Head of caudate nucleus (tissue), 42 donors: ENCODE data around the gene FILIP1L.

Source experiments
- DNase-seq, 42 donors: peaks; one replicate each; pipeline versions ENCODE4 v3.0.0 to v3.0.0-alpha.2; 2020 to 2021; ENCODE audit warnings: mixed read lengths in 7 of 42
- intact Hi-C: fragments of 100-400 bp; cut with DNase I; formaldehyde crosslinking; loops from one replicate; pipeline ENCODE4 v1.15.0; 2022

The FILIP1L gene

DNA sequence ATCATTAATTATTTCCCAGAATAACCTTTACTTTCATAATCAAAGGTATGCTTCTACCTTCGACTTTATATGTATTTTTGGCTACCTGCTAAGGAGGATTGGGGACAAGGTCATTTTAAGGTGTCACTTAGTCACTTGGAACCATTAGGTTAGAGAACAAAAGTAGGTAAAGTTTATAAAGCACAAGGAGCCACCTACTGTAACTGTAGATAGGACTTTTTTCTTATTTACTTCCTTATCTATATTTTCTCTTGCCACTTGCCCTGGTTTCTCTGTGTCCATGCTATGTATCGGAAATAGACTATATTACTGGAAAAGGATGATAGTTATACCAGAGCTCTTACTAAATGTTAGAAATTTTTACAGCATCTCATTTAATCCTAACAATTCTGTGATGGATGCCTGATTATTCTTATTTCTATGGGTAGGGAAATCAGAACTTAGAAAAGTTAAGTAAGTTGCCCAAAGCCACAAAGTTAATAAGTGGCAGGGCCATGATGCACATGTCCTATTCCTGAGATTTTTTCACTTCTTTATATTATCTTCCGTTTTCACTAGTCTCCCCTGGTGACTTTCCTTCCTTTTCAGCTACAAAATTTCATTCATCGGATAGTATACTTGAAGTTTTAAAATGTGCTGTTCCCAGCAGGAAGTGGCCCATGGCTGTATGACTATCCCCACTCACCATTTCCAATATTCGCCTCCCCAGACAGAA, 164.2 kb downstream of the FILIP1L start:
- DNase-seq: no peak
- intact Hi-C loops: no loop called here

DNA sequence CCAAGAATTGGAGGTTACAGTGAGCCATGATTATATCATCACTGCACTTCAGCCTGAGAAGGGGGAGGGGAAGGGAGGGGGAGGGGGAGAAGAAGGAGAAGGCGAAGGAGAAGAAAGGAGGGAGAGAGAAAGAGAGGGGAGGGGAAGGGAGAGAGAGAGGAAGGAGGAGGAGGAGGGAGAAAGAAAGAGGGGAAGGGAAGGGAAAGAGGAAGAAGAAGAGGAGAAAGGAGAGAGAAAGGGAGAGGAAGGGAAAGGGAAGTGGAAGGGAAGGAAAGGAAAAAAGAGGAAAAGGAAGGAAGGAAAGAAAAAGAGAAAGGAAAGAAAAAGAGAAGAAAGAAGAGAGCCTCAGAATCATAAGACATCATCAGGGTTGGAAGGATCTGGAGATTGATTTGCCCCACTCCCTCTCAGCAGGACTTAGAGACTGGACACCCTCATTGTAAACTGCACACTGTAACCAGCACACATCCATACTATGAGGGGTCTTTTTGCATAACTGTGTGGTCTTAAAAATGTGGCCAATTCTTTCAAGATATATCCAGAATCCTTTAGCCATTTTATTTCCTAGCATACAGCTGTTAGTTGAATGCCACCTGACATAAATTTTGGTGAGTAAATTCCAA, 165.7 kb downstream of the FILIP1L start:
- intact Hi-C loops: no loop called here
- DNase-seq: no peak

- intact Hi-C loops: no loop called here
- DNase-seq: no peak
Observed at GRCh38 chr3:99947356-99947755, 166.9 kb downstream of the FILIP1L start.

DNA sequence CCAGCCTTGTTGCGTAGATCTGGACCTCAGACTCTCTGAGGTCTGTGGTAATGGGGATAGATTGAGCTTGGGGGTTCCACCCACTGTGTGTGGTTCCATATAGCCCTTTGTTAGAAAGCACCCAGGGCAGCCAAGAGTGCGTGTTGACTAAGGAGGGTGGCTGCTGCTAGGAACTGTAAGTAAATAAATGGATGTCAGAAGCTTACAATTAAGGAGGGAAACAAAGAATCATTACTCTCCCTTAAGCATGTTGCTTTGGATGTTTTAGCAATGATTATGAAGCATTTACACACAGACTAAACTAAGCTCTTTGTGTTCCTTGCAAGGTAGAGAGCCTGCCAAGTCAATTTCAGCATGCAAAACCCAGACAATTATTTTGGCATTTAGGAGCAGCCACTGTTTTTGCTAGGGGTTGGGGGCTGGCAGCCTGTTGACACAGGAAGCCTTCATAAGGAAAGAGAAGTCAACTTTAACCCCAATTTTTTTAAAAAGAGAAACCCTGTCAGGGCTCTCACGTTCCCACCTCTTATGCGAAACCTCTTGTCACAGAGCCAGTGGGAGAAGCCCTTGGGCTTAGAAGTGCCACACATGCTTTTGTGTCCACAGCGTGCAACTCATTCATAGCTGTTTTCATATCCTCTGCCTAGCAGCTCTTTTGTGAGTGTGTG, 168.8 kb downstream of the FILIP1L start:
- intact Hi-C loops: no loop called here
- DNase-seq: no peak

GRCh38 chr3:99943931-99944761, 170.2 kb downstream of the FILIP1L start:
- intact Hi-C loops: no loop called here
- no peak for DNase-seq

- intact Hi-C loops: no loop called here
- DNase-seq: no peak
Observed at GRCh38 chr3:99941211-99941610, 173.1 kb downstream of the FILIP1L start.

GRCh38 chr3:99940350-99940749, 174.0 kb downstream of the FILIP1L start:
- intact Hi-C loops: no loop called here
- DNase-seq: no peak

- intact Hi-C loops: no loop called here
- DNase-seq: no peak
Observed at GRCh38 chr3:99939876-99940275, 174.4 kb downstream of the FILIP1L start.

GRCh38 chr3:99938270-99938911, 175.9 kb downstream of the FILIP1L start:
- DNase-seq: no peak
- intact Hi-C loops: no loop called here

DNA sequence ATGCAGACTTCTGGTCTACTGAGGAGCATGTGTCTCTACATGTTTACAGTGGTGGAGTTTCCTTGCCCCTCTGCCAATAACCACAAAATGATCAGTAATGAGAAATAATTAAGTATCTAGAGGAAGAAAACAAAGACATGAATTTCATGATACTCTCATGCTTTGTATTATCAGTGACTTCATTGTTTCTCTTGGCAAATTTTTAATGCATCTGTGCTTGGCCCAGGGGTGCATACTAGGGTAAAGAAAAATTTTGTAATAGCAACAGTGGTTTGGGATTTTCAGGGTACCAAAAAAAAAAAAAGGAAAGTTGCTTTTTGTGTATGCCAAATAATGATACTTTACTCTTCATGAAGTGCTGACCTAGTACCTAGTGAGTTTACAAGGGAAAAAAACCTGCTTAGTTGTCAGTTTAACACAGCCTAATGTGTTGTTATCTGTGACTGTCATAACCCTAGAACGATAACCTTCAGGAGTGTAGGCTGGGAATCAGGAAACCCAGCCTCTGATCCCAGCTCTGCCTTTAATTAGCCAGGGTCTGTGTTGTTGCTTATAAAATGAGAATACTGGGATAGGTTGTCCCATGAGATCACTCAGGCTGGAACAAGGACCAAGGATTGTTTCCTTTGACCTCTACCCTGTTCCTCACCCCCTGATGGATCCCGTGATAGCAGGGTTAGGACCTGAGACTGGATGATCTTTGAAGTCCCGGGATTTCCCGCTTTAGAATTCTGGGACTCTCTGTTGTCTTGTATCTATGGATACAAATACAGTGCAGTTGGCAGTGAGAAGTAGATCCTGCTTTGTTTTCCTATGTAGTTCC, 179.1 kb downstream of the FILIP1L start:
- DNase-seq: no peak
- intact Hi-C loops: no loop called here

DNA sequence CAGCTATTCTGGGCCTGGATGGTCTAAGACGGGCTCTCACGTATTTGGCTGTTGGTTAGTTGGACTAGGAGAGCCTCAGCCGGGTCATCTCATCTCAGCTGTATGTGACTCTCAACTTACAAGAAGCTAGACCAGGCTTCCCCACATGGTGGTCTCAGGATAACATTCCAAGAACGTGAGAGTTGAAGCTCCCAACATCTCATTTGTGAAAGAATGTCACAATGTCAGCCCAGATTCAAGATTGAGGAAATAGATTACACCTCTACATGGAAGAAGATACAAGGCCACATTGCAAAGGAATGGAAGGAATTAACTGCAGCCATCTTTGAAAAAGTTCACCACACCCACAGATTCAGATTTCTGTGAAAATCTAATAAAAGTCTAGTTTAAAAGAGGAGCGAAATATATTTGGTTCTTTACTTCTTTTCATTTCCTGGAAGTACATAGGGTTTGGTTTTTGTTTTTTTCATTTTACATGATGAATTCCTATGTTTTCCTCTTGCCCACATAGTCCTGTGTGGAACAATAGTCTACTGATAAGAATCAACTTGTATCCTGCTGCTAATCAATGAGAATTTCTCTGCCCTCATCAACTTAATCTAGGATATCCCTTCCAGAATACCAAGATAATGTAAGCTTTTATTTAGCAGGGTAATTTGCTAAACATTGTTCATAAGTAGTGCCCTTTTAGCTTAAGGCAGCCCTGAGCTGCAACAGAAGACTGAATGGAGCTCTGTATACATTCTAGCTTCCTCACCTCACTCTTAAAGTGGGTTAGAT, 180.1 kb downstream of the FILIP1L start:
- intact Hi-C loops: no loop called here
- DNase-seq: no peak

DNA sequence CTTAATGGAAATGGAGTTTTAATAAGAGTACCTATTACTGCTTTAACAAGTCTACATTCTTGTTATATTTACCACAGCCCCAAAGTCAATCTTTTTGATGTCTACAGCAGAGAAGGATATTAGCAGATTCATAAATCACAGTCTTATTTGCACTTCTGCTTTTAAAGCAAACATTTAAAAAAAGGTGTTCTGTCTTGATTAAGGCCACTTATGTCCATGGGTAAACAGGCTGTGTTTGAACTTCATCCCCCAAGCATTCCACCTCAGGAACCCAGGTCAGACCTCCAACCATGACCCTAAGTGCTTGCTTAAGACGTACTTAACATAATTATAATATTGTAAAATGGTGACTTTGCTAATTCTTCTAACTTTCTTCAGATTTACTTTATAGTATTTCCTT, 183.2 kb downstream of the FILIP1L start:
- DNase-seq: no peak
- intact Hi-C loops: no loop called here

GRCh38 chr3:99929745-99930139, 184.6 kb downstream of the FILIP1L start:
- intact Hi-C loops: no loop called here
- peak in 1 of 42 donors; percentile 6 for DNase-seq

DNA sequence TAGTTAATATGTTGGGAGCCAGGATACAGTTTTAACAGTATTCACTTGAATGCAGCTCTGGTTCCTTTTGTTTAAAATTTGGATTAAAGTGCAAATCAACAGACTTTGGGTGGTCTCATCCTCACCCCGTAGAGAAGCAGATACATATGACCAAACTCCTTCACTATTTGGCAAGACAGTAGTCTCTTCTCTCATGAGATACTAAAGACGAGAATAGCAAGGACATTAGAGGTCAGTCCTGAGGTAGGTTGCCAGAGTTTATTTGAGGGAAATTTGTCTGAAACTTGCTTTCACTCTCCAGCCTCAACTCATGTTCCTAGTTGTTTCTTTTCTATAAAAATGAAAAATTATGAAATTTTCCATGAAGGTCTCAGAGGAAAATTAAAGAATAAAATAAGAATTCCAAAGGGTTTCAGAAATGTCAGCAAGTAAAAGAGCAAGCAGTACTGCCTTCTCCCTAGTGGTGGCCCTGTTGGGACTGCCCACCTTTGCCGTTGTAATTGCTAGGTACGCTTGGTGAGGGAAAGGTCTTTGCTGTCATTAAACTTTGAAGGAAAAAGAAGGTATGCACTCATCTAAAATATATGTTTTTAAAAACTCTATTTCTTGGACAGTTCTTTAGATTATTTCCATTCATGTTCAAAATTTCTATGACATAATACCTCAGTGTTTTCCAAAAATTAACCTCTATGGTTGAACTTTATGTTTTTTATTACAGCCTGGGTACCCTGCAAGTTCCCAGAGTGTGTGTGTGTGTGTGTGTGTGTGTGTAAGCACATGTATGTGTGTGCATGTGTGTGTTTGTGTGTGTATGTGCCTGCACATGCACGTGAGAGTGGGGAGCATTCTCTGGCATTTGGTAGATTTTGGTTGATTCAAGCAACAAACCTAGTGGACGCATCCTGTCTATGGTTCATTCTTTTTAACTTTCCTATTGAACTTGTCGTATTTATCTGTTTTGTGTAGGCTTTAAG, 185.2 kb downstream of the FILIP1L start:
- DNase-seq: no peak
- intact Hi-C loops: no loop called here

DNA sequence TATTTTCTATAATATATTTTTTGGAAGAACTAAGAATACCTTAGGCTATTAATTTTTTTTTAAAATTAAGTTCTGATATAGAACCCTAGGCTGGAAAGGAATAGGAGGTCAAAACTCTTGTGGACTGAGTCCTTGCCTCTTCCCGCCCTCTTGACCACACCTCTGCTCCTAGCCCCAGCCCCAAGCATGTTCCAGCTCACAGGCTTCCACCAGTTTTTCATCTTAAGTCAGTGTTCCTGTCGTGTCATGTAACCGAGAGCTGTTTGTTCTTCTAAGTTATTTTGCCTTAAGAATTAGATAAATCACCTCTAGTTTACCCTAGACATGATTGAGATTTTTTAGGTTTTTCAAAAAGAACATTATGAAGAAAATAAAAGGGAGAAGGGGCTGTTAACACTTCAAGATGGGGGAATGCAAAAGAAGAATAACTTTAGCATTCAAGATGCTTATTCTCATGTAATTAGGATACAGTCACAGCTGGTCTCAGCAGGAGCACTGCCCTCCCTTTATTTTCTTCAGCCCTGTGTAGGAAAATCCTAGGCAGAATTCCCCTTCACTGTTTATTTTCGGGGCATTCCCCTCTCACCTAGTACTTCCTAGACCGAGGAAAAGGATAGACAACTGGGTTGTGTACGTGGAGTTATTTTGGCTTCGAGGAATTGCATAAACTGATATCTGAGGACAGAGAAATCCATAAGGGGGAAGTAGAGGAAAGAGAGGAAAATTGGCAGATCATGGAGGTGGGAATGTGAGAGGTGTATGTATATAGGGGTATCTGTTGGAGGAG, 186.4 kb downstream of the FILIP1L start:
- intact Hi-C loops: no loop called here
- DNase-seq: no peak
